ENCODE results near the gene KCNK16.

Gene KCNK16

DNA sequence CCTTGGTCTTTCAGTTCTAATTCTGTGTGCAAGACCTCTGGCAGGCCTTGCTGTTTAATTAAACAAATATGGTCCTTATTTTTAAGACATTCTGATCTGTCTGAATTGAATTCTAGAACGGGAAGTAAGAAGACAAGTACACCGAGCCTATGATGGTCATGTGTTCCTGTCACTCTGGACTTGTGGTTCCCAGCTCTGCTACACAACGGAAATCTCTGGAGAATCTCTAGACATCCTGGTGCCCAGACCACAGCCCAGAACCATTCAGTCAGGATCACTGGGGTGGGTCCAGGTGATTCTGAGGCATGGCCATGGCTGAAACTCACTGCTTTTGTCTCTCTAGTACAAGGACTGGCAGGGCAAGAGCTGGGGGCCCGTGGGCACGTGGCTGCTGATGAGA lies 15.9 kb upstream of the KCNK16 start:
- Histone ChIP-seq H3K4me3 (no peak overlapping the region), H3K9ac (ENCODE audit: insufficient read length) (no peak overlapping the region), H3K36me3 (ENCODE audit: insufficient read depth, low read length) (no peaks in the 10 kb centered on the region), H3K9me3 (ENCODE audit: low read depth, low read length) (no peaks in the 10 kb centered on the region), H3K27ac (no peak overlapping the region)
- TF ChIP-seq FOXP2 (optimal IDR thresholded peaks at IDR 0.05; ENCODE audit: control extremely low read depth, extremely low read length, insufficient read depth) (no peak), POLR2AphosphoS5 (IDR thresholded peaks at IDR 0.05; ENCODE audit: borderline replicate concordance, low read depth, low read length) (no peak), EZH2 (IDR thresholded peaks at IDR 0.05) (no peak)
- DNase-seq (ENCODE audit: low read depth, low spot score): no peak

DNA sequence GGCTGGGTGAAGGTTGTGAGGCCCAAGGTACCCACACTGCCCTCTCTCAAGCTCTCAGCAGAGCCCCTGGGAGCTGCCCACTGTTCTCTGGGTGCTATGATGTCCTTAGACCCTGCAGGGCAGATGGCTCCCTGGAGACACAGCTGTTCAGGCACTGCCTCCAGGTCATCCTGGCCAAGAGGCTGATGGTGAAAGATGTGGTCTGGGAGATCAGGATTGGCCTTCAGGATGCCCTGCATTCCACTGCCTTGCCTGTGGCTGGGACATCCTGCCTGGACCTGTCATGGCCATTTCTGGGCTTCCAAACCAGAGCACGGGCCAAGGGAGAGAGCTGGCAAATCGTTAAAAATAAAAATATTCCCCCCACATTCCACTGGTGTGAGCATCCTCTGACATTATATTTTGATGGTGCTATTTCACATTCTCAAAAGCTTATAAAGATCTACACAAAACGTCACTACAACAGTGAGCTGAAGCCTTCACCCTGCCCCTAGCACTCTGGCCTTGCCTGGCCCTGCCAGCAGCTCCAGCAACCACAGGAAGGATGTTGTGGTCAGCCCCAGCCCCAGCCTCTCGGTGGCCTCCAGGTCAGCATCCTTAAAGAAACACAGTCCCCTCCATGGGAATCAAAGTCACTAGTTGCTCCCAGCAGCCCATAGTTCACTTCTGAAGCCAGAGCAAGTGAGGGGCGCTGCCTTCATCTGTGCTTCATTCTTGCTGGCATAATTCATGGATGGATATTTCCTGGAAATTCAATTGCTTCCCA lies 13.5 kb upstream of the KCNK16 start:
- no peak overlapping the region for H3K9ac ChIP-seq (ENCODE audit: insufficient read length)
- no peak overlapping the region for H3K4me3 ChIP-seq
- H3K9me3 ChIP-seq (ENCODE audit: low read depth, low read length): no peaks in the 10 kb centered on the region
- H3K36me3 ChIP-seq (ENCODE audit: insufficient read depth, low read length): no peaks in the 10 kb centered on the region
- H3K27ac ChIP-seq: no peak overlapping the region
- TF ChIP-seq POLR2AphosphoS5 (IDR thresholded peaks at IDR 0.05; ENCODE audit: borderline replicate concordance, low read depth, low read length) (no peak), FOXP2 (optimal IDR thresholded peaks at IDR 0.05; ENCODE audit: control extremely low read depth, extremely low read length, insufficient read depth) (no peak), EZH2 (IDR thresholded peaks at IDR 0.05) (no peak)
- DNase-seq (ENCODE audit: low read depth, low spot score): no peak

DNA sequence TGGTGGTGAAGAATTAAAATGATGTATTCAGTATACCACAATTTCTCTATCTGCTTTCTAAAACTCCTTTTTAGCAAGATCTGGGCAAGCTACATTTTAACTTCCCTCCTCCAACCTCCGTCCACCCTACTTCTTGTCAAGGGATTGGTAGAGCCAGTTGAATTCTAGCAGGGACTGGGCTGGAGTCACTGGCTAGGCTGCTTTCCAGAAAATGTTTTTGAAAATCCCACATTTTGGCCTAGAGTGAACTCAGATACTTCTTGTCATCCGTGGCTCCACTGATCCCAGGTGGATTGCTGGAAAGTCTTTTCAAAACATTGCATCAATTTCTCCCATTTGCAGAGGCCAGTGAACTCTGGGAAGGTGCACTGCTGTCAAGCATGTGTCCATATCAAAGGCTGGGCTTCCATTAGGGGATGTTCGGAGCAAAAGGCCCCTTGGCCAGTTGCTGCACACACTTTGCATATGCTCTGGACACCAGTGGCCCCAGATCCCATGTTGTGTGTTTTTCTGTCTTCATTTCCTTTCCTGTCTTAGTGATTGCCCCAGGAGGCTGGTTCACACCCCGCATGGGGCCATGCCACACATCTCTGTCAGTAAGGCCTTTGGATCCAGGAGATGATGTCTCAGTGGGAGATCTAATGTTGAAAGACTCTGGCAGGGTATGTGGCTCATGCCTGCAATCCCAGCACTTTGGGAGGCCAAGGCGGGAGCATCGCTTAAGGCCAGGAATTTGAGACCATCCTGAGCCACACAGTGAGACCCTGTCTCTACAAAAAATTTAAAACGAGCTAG lies 11.3 kb upstream of the KCNK16 start:
- Histone ChIP-seq H3K4me3 (no peak overlapping the region), H3K9me3 (ENCODE audit: low read depth, low read length) (no peaks in the 10 kb centered on the region), H3K27ac (no peak overlapping the region), H3K36me3 (ENCODE audit: insufficient read depth, low read length) (no peaks in the 10 kb centered on the region), H3K9ac (ENCODE audit: insufficient read length) (no peak overlapping the region)
- TF ChIP-seq FOXP2 (optimal IDR thresholded peaks at IDR 0.05; ENCODE audit: control extremely low read depth, extremely low read length, insufficient read depth): no peak
- no peak for TF ChIP-seq POLR2AphosphoS5 (IDR thresholded peaks at IDR 0.05; ENCODE audit: borderline replicate concordance, low read depth, low read length)
- no peak for TF ChIP-seq EZH2 (IDR thresholded peaks at IDR 0.05)
- no peak for DNase-seq (ENCODE audit: low read depth, low spot score)

DNA sequence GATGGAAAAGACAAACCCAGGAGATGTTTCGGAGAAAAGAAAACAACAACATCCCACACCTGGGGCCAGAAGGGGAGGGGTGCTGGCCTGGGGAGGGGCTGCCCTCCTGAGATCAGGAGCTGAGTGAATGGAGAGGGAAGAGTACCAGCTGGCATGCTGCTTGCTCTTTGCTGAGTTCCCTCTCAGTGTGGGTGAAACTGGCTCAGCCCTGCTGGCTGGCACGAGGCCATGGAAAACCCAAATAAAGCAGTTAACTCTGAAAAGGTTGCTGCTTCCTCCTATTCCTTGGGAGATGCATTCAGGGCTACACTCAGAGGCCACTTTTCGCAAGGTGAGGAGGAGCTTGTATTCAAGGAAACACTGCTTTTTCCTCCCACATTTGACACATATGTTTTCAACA lies 8.0 kb upstream of the KCNK16 start:
- TF ChIP-seq POLR2AphosphoS5 (IDR thresholded peaks at IDR 0.05; ENCODE audit: borderline replicate concordance, low read depth, low read length) (no peak), FOXP2 (optimal IDR thresholded peaks at IDR 0.05; ENCODE audit: control extremely low read depth, extremely low read length, insufficient read depth) (no peak), EZH2 (IDR thresholded peaks at IDR 0.05) (no peak)
- Histone ChIP-seq H3K9me3 (ENCODE audit: low read depth, low read length) (no peaks in the 10 kb centered on the region), H3K27ac (no peak overlapping the region), H3K4me3 (no peak overlapping the region), H3K9ac (ENCODE audit: insufficient read length) (no peak overlapping the region), H3K36me3 (ENCODE audit: insufficient read depth, low read length) (no peaks in the 10 kb centered on the region)
- no peak for DNase-seq (ENCODE audit: low read depth, low spot score)

DNA sequence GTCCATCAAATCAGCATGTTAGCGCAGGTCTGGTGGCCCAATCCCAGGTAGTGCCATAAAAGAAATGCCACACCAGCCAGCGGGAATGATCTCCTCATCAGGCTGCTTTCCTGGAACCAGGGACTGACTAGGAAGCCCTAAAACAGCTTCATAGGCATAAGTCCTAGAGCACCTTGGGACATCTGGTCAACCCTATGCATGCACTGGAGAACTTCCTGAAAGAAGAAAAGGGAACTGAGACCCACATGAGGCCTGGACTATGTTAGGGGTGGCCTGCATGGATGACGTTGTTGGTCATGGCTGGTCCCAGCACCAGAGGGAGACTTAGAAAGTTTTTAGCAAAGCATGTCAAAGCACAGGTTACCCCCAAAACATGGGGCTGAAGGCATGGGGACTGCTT lies 7.6 kb upstream of the KCNK16 start:
- no peak overlapping the region for H3K4me3 ChIP-seq
- H3K9me3 ChIP-seq (ENCODE audit: low read depth, low read length): no peaks in the 10 kb centered on the region
- no peak for DNase-seq (ENCODE audit: low read depth, low spot score)
- no peak overlapping the region for H3K9ac ChIP-seq (ENCODE audit: insufficient read length)
- H3K36me3 ChIP-seq (ENCODE audit: insufficient read depth, low read length): no peaks in the 10 kb centered on the region
- H3K27ac ChIP-seq: no peak overlapping the region
- TF ChIP-seq EZH2 (IDR thresholded peaks at IDR 0.05) (no peak), FOXP2 (optimal IDR thresholded peaks at IDR 0.05; ENCODE audit: control extremely low read depth, extremely low read length, insufficient read depth) (no peak)

DNA sequence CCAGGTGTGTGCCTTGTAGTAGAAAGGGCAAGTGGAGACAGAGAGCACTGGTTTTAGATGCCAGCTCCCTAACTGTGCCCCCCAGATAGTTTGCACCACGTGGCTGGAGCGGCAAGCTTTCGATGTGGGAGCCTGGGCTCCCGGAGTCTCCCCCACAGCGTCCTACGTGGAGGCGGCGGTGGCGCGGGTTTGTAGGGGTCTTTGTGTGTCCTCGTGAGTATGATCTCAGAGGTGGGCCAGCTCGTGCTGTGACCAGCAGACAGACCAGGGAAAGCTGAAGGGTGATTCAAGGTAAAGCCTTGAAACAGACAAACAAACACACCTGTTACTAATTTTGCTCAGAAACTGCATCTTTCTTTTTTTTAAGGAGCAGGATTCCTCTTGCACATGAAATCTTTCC lies 5.6 kb upstream of the KCNK16 start:
- no peak for DNase-seq (ENCODE audit: low read depth, low spot score)
- no peak for TF ChIP-seq FOXP2 (optimal IDR thresholded peaks at IDR 0.05; ENCODE audit: control extremely low read depth, extremely low read length, insufficient read depth)
- TF ChIP-seq POLR2AphosphoS5 (IDR thresholded peaks at IDR 0.05; ENCODE audit: borderline replicate concordance, low read depth, low read length): no peak
- Histone ChIP-seq H3K9ac (ENCODE audit: insufficient read length) (no peak overlapping the region), H3K9me3 (ENCODE audit: low read depth, low read length) (no peaks in the 10 kb centered on the region), H3K36me3 (ENCODE audit: insufficient read depth, low read length) (no peaks in the 10 kb centered on the region), H3K4me3 (no peak overlapping the region), H3K27ac (no peak overlapping the region)

DNA sequence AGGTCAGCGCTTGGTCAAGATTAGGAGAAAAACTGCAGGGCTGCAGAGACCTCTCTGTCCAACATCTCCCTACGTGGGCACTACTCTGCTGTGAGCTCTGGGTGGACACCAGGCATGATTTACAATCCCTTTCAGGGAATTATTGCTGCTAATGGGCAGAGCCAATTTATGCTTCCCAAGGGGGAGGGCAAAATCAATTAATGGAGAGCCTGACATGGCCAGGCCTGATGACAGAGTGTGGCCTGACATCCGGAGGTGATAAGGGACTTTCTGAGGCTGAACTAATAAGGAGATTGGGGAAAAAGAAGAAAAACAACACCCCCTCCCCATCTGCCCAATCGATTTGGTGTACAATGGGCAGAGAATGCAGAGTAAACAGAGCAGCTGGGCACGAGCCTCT lies 5.0 kb upstream of the KCNK16 start:
- no peak for DNase-seq (ENCODE audit: low read depth, low spot score)
- no peak overlapping the region for H3K27ac ChIP-seq
- H3K36me3 ChIP-seq (ENCODE audit: insufficient read depth, low read length): no peaks in the 10 kb centered on the region
- H3K9ac ChIP-seq (ENCODE audit: insufficient read length): no peak overlapping the region
- TF ChIP-seq FOXP2 (optimal IDR thresholded peaks at IDR 0.05; ENCODE audit: control extremely low read depth, extremely low read length, insufficient read depth) (no peak), EZH2 (IDR thresholded peaks at IDR 0.05) (no peak), POLR2AphosphoS5 (IDR thresholded peaks at IDR 0.05; ENCODE audit: borderline replicate concordance, low read depth, low read length) (no peak)
- H3K9me3 ChIP-seq (ENCODE audit: low read depth, low read length): no peaks in the 10 kb centered on the region
- H3K4me3 ChIP-seq: no peak overlapping the region

DNA sequence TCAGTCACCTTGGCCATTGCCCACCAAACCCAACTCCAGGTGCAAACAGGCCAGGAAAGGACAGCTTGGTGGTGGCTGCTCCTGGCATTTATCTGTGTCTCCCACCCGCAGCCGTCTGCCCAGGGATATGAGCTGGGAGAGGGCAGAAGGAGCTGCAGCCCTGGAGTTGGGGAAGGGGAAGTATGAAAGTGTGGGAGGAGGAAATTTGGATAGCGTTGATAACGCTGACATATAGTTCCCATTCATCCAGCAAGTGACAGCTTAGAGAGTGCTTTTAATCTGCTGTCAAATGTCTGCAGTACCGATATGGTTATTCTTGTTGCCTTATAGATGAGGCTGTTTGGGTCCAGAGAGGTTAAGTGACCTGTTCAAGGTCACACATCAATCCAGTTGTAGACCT lies 741 bp downstream of the KCNK16 start:
- Histone ChIP-seq H3K9ac (ENCODE audit: insufficient read length) (no peak overlapping the region), H3K27ac (no peak overlapping the region), H3K36me3 (ENCODE audit: insufficient read depth, low read length) (no peaks in the 10 kb centered on the region), H3K4me3 (no peak overlapping the region), H3K9me3 (ENCODE audit: low read depth, low read length) (no peaks in the 10 kb centered on the region)
- no peak for DNase-seq (ENCODE audit: low read depth, low spot score)
- no peak for TF ChIP-seq FOXP2 (optimal IDR thresholded peaks at IDR 0.05; ENCODE audit: control extremely low read depth, extremely low read length, insufficient read depth)
- TF ChIP-seq POLR2AphosphoS5 (IDR thresholded peaks at IDR 0.05; ENCODE audit: borderline replicate concordance, low read depth, low read length): no peak
- no peak for TF ChIP-seq EZH2 (IDR thresholded peaks at IDR 0.05)
